G401.6 (cell line): Measurements from ENCODE around the gene GRIP2.

Experiments used
- FAIRE-seq: peaks from 2 replicates; lab custom pipeline; 2012; peaks lifted over from hg19 to GRCh38; lab: Jason Lieb, UNC

Gene GRIP2

GRCh38 chr3:14538451-14539088, 1.6 kb downstream of the GRIP2 start:
- FAIRE-seq, result no peak

DNA sequence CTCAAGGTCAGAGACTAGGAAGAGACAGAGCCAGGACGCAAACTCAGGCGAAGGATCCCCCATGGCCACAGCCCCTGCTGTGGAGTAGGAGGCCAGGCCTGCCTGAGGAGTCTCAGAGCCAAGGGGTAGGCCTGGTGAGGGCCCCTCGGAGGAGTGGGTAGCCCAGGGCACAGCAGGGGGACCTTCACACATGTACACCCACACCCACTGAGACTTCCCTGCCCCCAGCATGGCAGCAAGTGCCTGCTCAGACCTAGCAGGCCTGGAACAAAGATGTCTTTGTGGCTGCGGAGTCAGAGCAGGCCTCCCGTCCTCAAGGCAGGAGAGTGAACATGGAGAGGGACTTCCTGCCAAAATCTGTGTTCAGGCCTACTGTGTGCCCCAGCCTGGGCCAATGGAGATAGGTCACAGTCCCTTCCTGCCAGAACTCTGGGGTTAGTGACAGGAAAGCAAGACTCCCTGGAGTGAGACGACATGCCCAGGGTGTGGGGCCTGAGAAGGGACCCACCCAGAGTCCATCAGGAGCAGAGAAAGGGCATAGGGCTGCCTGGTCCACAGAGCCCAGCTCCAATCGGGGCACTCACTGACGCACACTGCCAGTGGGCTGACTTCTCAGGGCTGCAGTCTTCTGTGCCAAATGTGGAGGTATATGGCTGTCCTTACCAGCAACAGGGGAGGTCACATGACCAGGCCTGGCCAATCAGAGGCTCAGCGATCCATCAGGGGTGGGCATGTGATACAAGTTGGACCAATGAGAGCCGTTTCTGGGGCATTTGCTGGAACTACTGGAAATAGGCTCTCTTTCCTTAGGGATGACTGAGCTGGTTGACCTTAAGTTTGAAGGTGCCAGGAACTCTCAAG, 2.3 kb downstream of the GRIP2 start:
- no peak for FAIRE-seq

GRCh38 chr3:14536837-14537589, 3.1 kb downstream of the GRIP2 start:
- FAIRE-seq, result no peak

DNA sequence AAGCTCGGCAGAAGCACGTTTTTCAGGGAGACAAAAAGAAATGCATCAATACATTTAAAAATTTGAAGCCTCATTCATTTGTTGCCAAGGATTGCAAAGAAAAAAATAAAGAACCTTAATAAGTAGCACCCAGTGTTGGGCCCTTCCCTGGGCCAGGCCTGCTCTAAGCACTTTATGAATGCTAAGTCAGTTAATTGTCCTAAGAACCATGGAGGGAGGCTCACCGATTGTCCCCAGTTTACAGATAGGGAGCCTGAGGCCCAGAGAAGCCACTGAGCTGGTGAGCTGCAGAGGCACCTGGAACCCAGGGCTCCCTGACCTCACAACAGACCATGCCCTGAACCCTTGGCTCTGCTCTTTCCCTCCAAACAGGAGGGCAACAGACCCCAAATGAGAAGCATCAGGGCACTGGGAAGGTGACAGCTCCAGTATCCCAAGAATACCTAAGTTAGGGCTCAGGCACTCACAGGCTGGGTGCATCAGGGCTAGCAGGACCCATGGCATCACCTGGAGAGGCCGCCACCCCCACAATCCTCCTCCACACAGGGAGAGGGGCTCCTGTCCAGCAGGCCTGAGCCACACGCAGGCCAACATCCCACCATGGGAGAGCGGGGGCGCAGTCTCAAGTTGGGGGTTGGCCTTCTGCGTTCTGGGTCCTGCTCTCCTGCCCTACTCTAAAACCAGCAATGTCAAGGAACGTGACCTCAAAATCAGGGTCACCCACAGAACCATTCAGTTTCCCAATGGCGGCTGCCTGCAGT, 3.9 kb downstream of the GRIP2 start:
- FAIRE-seq, result no peak

- FAIRE-seq, result no peak
Measured at GRCh38 chr3:14535616-14536015, 4.5 kb downstream of the GRIP2 start.

DNA sequence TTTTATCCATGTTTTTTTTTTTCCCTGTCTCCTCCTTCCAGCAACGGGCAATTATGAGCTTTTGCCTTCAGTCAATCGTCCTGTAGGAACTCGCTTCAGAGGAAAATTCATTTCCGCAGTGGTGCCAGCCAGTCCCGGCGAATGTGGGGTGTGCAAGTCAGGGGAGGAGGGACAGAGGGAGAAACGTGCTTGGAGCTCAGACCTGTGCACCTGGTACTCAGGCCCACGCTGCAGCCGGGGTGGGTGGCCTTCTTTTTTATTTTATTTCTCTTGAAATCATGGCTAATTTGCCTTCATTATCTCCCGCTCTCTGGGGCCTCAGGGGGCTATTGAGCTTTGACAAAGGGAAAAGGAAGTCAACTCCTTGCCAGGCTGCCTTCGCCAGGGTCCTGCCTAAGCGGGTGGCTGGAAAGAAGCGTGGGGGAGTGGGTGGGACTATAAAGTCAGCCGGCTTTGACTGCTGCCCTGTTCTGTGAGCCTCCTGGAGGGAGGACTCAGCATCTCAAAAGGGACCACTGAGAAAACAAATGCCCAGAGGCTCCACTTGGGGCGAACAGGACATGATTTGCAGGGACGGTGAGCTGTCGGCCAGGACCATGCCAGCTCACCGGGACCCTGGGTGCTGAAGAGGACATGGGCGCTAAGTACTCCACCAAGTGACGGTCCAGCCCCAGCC, 5.5 kb downstream of the GRIP2 start:
- no peak for FAIRE-seq

- FAIRE-seq, result no peak
Measured at GRCh38 chr3:14533457-14533958, 6.6 kb downstream of the GRIP2 start.

DNA sequence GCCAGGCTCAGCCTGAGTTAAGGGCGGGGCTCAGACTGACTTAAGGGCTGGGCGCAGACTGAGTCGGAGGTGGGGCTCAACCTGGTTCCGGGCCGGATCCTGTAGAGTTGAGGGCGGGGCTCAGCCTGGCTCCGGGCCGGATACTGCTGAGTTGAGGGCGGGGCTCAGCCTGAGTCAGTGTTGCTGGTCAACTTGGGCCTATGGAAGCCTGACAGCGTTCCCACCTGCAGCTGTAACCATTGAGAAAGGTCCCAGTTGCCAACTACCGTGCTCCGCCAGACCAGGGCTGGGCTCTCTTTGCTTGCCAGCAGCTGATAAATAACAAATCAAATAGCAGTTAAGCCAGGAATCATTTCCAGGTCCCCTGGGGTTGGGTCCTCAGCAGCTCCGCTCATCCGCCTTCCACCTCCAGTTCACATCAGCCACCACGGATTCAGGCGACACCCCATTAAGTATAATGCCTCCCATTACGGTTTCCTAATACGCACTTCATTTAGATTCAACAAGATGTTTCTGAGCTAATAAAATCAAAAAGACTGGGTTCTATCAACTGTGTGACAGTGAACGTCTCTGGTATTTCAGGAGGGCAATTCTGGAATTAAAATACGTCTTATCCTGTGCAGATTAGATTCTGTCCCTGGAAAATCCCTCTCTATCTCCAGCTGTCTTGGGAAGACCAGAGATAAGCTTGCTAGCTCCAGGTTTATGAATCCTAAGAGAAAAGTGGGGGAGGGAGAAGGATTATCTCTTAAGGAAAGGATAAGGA, 7.3 kb downstream of the GRIP2 start:
- no peak for FAIRE-seq

- no peak for FAIRE-seq
Measured at GRCh38 chr3:14531856-14532395, 8.2 kb downstream of the GRIP2 start.

GRCh38 chr3:14528081-14528480, 12.1 kb downstream of the GRIP2 start:
- FAIRE-seq, result no peak

DNA sequence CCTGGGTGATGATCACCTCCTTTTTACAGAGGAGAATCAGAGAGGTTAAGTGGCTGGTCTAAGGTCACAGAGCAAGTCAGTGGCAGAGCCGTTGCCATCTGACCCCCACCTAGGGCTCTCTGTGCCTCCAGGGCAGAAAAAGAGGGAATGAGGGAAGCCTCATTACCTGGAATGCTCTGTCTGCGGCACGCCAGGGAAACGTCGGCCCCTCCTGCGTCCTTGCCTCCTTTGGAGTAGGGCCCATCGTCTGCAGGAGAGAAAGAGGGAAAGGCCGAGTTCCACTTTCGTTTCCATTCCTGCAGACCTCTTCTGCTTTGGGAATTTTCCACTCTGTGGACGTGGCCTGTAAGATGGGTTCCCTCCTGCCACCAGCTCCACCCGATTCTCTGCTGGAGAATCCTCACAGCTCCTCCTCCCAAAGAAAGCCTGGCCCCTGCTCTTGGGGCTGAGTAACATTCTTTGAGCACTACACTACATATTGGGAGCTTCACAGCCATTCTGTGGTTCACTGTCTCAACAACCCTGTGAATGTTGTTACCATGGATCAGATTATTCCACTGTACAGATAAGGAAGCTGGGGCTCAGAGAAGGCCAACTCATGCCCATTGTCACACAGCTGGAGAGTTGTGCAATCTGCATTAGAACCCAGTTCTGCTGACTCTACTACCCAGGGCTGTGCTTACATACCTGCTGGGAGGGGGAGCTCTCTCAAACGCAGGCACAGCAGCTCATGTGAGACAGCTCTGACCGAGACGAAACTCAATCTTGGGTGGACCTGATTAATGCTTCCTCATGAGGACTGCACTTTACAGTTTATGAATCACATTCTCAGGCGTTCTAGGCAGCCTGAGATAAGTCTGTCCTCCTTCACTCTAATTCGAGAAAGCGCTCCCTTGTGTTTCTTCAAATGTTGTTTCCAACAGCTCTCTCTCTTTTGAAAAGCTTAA, 14.2 kb downstream of the GRIP2 start:
- FAIRE-seq, result no peak

- no peak for FAIRE-seq
Measured at GRCh38 chr3:14524920-14525660, 15.1 kb downstream of the GRIP2 start.

GRCh38 chr3:14524311-14524711, 15.8 kb downstream of the GRIP2 start:
- no peak for FAIRE-seq

- FAIRE-seq, result no peak
Measured at GRCh38 chr3:14523792-14524191, 16.4 kb downstream of the GRIP2 start.

DNA sequence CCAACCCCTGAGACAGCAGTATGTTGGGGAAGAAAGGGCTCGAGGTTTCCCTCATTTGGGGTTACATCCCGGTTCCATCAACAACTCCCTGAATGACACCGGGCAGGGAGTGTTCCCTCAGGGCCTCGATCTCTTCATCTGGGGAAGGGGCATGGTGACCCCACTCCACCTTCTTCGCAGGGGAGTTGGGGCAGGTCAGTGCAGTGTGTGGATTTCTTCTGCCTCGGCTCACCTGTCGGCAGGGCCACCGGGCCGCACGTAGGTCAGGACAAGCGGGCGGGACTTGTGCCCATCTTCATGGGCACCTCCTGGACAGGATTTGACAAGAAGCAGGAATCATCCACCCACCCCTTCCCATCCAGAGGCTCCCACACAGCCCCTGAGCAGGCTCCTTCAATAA, 17.4 kb downstream of the GRIP2 start:
- no peak for FAIRE-seq

- no peak for FAIRE-seq
Measured at GRCh38 chr3:14522129-14522691, 17.9 kb downstream of the GRIP2 start.

GRCh38 chr3:14521611-14522010, 18.5 kb downstream of the GRIP2 start:
- FAIRE-seq, result no peak

GRCh38 chr3:14520967-14521366, 19.2 kb downstream of the GRIP2 start:
- no peak for FAIRE-seq
